GM12891 (cell line): ENCODE data around the gene SSTR5.

Source experiments
- POLR2A ChIP-seq: IDR thresholded peaks from 2 replicates; pipeline ENCODE4 v1.6.1; 2011; ENCODE audit warnings: low read depth, low read length, control low read depth
- POLR2AphosphoS5 ChIP-seq: IDR thresholded peaks from 2 replicates; pipeline ENCODE4 v1.6.1; 2011; ENCODE audit warnings: low read depth, low read length, control low read depth
- SPI1 ChIP-seq: IDR thresholded peaks from 2 replicates; pipeline ENCODE4 v1.6.1; 2011; ENCODE audit warnings: low read depth, low read length, control low read depth
- TAF1 ChIP-seq: IDR thresholded peaks from 2 replicates; pipeline ENCODE4 v1.6.1; 2011; ENCODE audit warnings: low read depth, low read length, control low read depth

- TF ChIP-seq POLR2A (no peak), POLR2AphosphoS5 (no peak), SPI1 (no peak), TAF1 (no peak)
Measured at GRCh38 chr16:1071561-1072225, 854 bp upstream of the SSTR5 start.
